A549 (cell line): Measurements from ENCODE around the gene DNAJB1.

ENCODE experiments used
- CEBPB ChIP-seq, 2 experiments: fragments of >200 bp in 1 of 2; sonication (Bioruptor Twin) in 1 of 2; formaldehyde crosslinking in 1 of 2; IDR thresholded peaks; 2 replicates each; pipeline ENCODE4 v1.6.1; 2012 to 2016
- JUNB ChIP-seq: fragments of >200 bp; sonication (Bioruptor Twin); formaldehyde crosslinking; IDR thresholded peaks from 2 replicates; pipeline ENCODE4 v1.6.1; 2016
- RAD21 ChIP-seq, 2 experiments: fragments of >200 bp in 1 of 2; sonication (Bioruptor Twin) in 1 of 2; formaldehyde crosslinking in 1 of 2; IDR thresholded peaks in 1 of 2; conservative IDR thresholded peaks in 1 of 2; 2 replicates in 1 of 2; 3 replicates in 1 of 2; pipeline ENCODE4 v1.6.1; 2012 to 2018; ENCODE audit warnings: inconsistent platforms in 1 of 2
- TF ChIP-seq, protein P1 (sequence below): fragments of >200 bp; sonication (Bioruptor Twin); formaldehyde crosslinking; IDR thresholded peaks from 3 replicates; pipeline ENCODE4 v1.5.1; 2016
- TF ChIP-seq, protein P2 (sequence below): fragments of 250-450 bp; sonication (Bioruptor Pico); IDR thresholded peaks from 2 replicates; pipeline ENCODE4 v1.5.0; 2021; ENCODE audit warnings: mild to moderate bottlenecking, moderate library complexity, borderline replicate concordance

DNA sequence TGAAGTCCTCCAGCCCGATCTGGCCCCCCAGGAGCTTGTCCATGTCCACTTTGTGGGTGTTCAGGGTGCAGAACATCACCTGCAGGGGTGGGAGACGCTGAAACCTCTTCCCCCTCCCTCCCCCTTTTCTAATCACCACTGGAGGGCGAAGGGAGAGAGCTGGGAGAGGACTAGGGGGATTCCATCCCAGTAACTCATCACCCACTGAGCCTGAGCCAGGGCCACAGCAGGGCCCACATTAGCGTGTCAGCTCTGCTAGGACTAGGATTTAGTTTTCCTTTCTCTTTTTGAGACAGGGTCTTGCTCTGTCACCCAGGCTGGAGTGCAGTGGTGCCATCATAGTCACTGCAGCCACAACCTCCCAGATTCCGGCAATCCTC lies 37.5 kb downstream of the DNAJB1 start:
- TF ChIP-seq, protein P1, sequence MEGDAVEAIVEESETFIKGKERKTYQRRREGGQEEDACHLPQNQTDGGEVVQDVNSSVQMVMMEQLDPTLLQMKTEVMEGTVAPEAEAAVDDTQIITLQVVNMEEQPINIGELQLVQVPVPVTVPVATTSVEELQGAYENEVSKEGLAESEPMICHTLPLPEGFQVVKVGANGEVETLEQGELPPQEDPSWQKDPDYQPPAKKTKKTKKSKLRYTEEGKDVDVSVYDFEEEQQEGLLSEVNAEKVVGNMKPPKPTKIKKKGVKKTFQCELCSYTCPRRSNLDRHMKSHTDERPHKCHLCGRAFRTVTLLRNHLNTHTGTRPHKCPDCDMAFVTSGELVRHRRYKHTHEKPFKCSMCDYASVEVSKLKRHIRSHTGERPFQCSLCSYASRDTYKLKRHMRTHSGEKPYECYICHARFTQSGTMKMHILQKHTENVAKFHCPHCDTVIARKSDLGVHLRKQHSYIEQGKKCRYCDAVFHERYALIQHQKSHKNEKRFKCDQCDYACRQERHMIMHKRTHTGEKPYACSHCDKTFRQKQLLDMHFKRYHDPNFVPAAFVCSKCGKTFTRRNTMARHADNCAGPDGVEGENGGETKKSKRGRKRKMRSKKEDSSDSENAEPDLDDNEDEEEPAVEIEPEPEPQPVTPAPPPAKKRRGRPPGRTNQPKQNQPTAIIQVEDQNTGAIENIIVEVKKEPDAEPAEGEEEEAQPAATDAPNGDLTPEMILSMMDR, result no peak
- TF ChIP-seq JUNB (no peak), RAD21 (conservative IDR thresholded peaks at IDR 0.05 in 1 of 2, IDR thresholded peaks at IDR 0.05 in 1 of 2) (no peak), CEBPB (IDR thresholded peaks at IDR 0.05) (no peak)
- TF ChIP-seq, protein P2, sequence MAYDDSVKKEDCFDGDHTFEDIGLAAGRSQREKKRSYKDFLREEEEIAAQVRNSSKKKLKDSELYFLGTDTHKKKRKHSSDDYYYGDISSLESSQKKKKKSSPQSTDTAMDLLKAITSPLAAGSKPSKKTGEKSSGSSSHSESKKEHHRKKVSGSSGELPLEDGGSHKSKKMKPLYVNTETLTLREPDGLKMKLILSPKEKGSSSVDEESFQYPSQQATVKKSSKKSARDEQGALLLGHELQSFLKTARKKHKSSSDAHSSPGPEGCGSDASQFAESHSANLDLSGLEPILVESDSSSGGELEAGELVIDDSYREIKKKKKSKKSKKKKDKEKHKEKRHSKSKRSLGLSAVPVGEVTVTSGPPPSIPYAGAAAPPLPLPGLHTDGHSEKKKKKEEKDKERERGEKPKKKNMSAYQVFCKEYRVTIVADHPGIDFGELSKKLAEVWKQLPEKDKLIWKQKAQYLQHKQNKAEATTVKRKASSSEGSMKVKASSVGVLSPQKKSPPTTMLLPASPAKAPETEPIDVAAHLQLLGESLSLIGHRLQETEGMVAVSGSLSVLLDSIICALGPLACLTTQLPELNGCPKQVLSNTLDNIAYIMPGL (CRISPR knock-in tag), result no peak
